ENCODE measurements around the gene NBR1. TPM values are rescaled to one million over a fixed set of nuclear protein-coding genes. Genes with fewer than 3 reads are reported as not detected.
"Not testable (repeated sequence)": the region's sequence is repeated elsewhere in the genome, so short reads cannot be mapped to it uniquely, and the experiment has no call there.

Gene NBR1
- total RNA-seq: 10 to 100 TPM; 93.7 to 99.1 TPM
- polyA plus RNA-seq: 10 to 100 TPM; 52.3 to 55.4 TPM
- long read RNA-seq, donor 1, partial matches to known transcripts: 62 of 96 reads
- long read RNA-seq, donor 1, other reads (novel, unspliced or antisense): 34 of 96 reads
- long read RNA-seq, donor 2, partial matches to known transcripts: 32 of 57 reads
- long read RNA-seq, donor 2, other reads (novel, unspliced or antisense): 25 of 57 reads

DNA sequence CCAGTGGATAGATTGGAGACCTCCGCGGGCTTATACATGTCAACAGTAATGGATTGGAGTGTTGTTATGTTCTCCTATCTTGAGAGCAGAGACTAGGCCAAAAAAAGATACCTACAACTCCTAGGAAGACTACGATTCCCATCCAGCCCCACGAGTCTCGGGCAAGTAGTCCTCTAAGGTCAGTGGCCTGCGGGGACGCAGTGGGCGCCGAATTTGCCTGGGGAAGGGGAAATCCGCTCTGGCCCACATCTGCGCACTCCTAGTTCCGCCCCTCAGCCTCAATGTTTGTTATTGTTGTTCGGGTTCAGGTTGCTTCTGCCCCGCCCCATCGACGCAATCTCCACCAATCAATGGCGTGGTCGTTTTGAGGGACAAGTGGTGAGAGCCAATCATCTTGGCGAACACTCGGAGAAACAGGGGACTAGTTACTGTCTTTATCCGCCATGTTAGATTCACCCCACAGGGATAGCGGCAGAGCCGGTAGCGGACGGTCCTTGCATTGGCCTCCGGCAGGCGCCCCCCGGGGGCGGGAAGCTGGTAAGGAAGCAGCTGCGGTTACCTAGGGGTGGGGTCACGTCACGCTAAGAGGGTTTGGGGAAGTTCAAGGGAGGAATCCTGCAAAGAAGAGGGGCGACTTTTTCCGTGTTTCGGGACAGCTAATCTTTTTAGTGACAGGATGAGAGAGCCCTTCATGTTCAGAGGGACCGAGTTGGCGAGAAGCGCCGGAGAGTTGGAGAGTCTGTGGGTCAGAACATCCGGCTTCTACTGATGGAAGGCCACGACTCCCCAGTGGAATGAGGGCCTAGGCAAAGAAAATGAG, at the start of gene NBR1:
Gene NBR1, plus strand, starts transcription at position 449 of the 820 bp plus-strand sequence. CDS start 4,586 bp downstream, outside the sequence.
- intact Hi-C loops (cut with DNase I): loop anchor here (2.0 to 10.0 kb wide), 7 partner anchors 44 to 184 kb away; partner anchors contain the start of genes BRCA1 (in 2 of the 2) and VAT1 (in 2 of the 2)
- Histone ChIP-seq H3K9me3 (ENCODE audit: control insufficient read depth, low read length) (no peaks in the 10 kb centered on the region), H3K27ac (ENCODE audit: low read depth in 1 of 2, low read length in 2 of 2) (peak within 1 kb of the TSS; percentile 96 to 97), H3K4me1 (ENCODE audit: control insufficient read depth in 1 of 2, insufficient read depth in 2 of 2, low read length in 2 of 2) (no peaks in the 10 kb centered on the region), H3K36me3 (ENCODE audit: control insufficient read depth in 1 of 2, insufficient read depth in 2 of 2, low read length in 1 of 2) (no peaks in the 10 kb centered on the region), H3K4me3 (ENCODE audit: low read length in 2 of 2) (peak within 1 kb of the TSS; percentile 79 to 85), H3K27me3 (ENCODE audit: control insufficient read depth in 1 of 2, insufficient read depth in 2 of 2, low read length in 1 of 2) (no peaks in the 10 kb centered on the region)
- ATAC-seq (ENCODE audit: low FRiP score): peak; percentile 94
- peak; percentile 94 to 96 for DNase-seq
- 0% methylated on average over 41 of the region's 41 CpGs for WGBS, 2 donors

DNA sequence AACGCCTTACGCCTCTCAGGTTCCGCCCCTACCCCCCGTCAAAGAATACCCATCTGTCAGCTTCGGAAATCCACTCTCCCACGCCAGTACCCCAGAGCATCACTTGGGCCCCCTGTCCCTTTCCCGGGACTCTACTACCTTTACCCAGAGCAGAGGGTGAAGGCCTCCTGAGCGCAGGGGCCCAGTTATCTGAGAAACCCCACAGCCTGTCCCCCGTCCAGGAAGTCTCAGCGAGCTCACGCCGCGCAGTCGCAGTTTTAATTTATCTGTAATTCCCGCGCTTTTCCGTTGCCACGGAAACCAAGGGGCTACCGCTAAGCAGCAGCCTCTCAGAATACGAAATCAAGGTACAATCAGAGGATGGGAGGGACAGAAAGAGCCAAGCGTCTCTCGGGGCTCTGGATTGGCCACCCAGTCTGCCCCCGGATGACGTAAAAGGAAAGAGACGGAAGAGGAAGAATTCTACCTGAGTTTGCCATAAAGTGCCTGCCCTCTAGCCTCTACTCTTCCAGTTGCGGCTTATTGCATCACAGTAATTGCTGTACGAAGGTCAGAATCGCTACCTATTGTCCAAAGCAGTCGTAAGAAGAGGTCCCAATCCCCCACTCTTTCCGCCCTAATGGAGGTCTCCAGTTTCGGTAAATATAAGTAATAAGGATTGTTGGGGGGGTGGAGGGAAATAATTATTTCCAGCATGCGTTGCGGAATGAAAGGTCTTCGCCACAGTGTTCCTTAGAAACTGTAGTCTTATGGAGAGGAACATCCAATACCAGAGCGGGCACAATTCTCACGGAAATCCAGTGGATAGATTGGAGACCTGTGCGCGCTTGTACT, 45.7 kb upstream of the NBR1 start, which contains the start of gene BRCA1:
Gene BRCA1, minus strand, starts transcription at position 232 of the 834 bp plus-strand sequence. CDS start 1,268 bp downstream, outside the sequence.
- Histone ChIP-seq H3K4me3 (ENCODE audit: low read length in 2 of 2) (peak within 1 kb of the TSS; percentile 67 to 75), H3K27me3 (ENCODE audit: control insufficient read depth in 1 of 2, insufficient read depth in 2 of 2, low read length in 1 of 2) (no peaks in the 10 kb centered on the region), H3K4me1 (ENCODE audit: control insufficient read depth in 1 of 2, insufficient read depth in 2 of 2, low read length in 2 of 2) (no peaks in the 10 kb centered on the region), H3K9me3 (ENCODE audit: control insufficient read depth, low read length) (no peaks in the 10 kb centered on the region), H3K36me3 (ENCODE audit: control insufficient read depth in 1 of 2, insufficient read depth in 2 of 2, low read length in 1 of 2) (no peaks in the 10 kb centered on the region), H3K27ac (ENCODE audit: low read depth in 1 of 2, low read length in 2 of 2) (peak within 1 kb of the TSS in 1 of 2 donors; percentile 72)
- ATAC-seq (ENCODE audit: low FRiP score) (peak; percentile 98), DNase-seq (peak; percentile 94 to 95)
- intact Hi-C loops (cut with DNase I): loop anchor here (2.0 to 5.0 kb wide), 4 partner anchors 45 to 101 kb away; partner anchors contain the start of genes NBR1 (in 2 of the 2) and RND2 (in 2 of the 2)
- WGBS, 2 donors: 3% methylated on average over 38 of the region's 38 CpGs

DNA sequence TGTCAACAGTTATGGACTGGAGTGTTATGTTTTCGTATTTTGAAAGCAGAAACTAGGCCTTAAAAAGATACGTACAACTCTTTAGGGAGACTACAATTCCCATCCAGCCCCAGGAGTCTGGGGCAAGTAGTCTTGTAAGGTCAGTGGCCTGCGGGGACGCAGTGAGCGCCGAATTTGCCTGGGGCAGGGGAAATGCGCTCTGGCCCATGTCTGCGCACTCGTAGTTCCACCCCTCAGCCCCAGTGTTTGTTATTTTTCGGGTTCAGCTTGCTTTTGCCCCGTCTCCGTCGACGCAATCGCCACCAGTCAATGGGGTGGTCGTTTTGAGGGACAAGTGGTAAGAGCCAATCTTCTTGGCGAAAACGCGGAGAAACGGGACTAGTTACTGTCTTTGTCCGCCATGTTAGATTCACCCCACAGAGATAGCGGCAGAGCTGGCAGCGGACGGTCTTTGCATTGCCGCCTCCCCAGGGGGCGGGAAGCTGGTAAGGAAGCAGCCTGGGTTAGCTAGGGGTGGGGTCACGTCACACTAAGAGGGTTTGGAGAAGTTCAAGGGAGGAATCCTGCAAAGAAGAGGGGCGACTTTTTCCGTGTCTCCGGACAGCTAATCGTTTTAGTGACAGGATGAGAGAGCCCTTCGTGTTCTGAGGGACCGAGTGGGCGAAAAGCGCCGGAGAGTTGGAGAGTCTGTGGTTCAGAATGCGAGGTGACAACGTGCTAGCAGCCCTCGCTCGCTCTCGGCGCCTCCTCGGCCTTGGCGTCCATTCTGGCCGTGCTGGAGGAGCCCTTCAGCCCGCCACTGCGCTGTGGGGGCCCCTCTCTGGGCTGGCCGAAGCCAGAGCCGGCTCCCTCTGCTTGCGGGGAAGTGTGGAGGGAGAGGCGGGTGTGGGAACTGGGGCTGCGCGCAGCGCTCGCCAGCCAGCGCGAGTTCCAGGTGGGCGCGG, 44.8 kb upstream of the NBR1 start:
- H3K9me3 ChIP-seq (ENCODE audit: control insufficient read depth, low read length): no peaks in the 10 kb centered on the region
- peak in 1 of 2 donors; percentile 74 for DNase-seq
- peak overlapping the region in 1 of 2 donors; percentile 72 for H3K27ac ChIP-seq (ENCODE audit: low read depth in 1 of 2, low read length in 2 of 2)
- no peaks in the 10 kb centered on the region for H3K27me3 ChIP-seq (ENCODE audit: control insufficient read depth in 1 of 2, insufficient read depth in 2 of 2, low read length in 1 of 2)
- intact Hi-C loops (cut with DNase I): loop anchor here (2.0 to 5.0 kb wide), 4 partner anchors 45 to 101 kb away; partner anchors contain the start of genes NBR1 (in 2 of the 2) and RND2 (in 2 of the 2)
- no peaks in the 10 kb centered on the region for H3K4me1 ChIP-seq (ENCODE audit: control insufficient read depth in 1 of 2, insufficient read depth in 2 of 2, low read length in 2 of 2)
- H3K36me3 ChIP-seq (ENCODE audit: control insufficient read depth in 1 of 2, insufficient read depth in 2 of 2, low read length in 1 of 2): no peaks in the 10 kb centered on the region
- WGBS, 2 donors: 81 to 83% methylated on average over 56 to 59 of the region's 59 CpGs
- no peak for ATAC-seq (ENCODE audit: low FRiP score)
- H3K4me3 ChIP-seq (ENCODE audit: low read length in 2 of 2): peak overlapping the region; percentile 67 to 75

- DNase-seq: no peak
- Histone ChIP-seq H3K27me3 (ENCODE audit: control insufficient read depth in 1 of 2, insufficient read depth in 2 of 2, low read length in 1 of 2) (no peaks in the 10 kb centered on the region), H3K36me3 (ENCODE audit: control insufficient read depth in 1 of 2, insufficient read depth in 2 of 2, low read length in 1 of 2) (no peaks in the 10 kb centered on the region), H3K4me1 (ENCODE audit: control insufficient read depth in 1 of 2, insufficient read depth in 2 of 2, low read length in 2 of 2) (no peaks in the 10 kb centered on the region), H3K9me3 (ENCODE audit: control insufficient read depth, low read length) (no peaks in the 10 kb centered on the region), H3K27ac (ENCODE audit: low read depth in 1 of 2, low read length in 2 of 2) (no peak overlapping the region), H3K4me3 (ENCODE audit: low read length in 2 of 2) (no peak overlapping the region)
- no peak for ATAC-seq (ENCODE audit: low FRiP score)
- intact Hi-C loops (cut with DNase I): loop anchor here in 1 of 2 donors (5.0 kb wide), 2 partner anchors 45 to 100 kb away; partner anchors contain the start of genes NBR1 and RND2
- 97% methylated on average over 16 to 24 of the region's 24 CpGs for WGBS, 2 donors
Observed at GRCh38 chr17:43126911-43127290, 44.1 kb upstream of the NBR1 start.

- not testable (repeated sequence) for DNase-seq; H3K27ac ChIP-seq (ENCODE audit: low read depth in 1 of 2, low read length in 2 of 2); ATAC-seq (ENCODE audit: low FRiP score); H3K4me1 ChIP-seq (ENCODE audit: control insufficient read depth in 1 of 2, insufficient read depth in 2 of 2, low read length in 2 of 2); H3K27me3 ChIP-seq (ENCODE audit: control insufficient read depth in 1 of 2, insufficient read depth in 2 of 2, low read length in 1 of 2); H3K4me3 ChIP-seq (ENCODE audit: low read length in 2 of 2); H3K9me3 ChIP-seq (ENCODE audit: control insufficient read depth, low read length); H3K36me3 ChIP-seq (ENCODE audit: control insufficient read depth in 1 of 2, insufficient read depth in 2 of 2, low read length in 1 of 2)
- WGBS, 2 donors: 91% methylated on average over 6 of the region's 6 CpGs
- intact Hi-C loops (cut with DNase I): loop anchor here in 1 of 2 donors (5.0 kb wide), 2 partner anchors 45 to 100 kb away; partner anchors contain the start of genes NBR1 and RND2
Observed at GRCh38 chr17:43127333-43127876, 43.6 kb upstream of the NBR1 start.

- Histone ChIP-seq H3K4me3 (ENCODE audit: low read length in 2 of 2) (no peak overlapping the region), H3K36me3 (ENCODE audit: control insufficient read depth in 1 of 2, insufficient read depth in 2 of 2, low read length in 1 of 2) (no peaks in the 10 kb centered on the region), H3K9me3 (ENCODE audit: control insufficient read depth, low read length) (no peaks in the 10 kb centered on the region), H3K4me1 (ENCODE audit: control insufficient read depth in 1 of 2, insufficient read depth in 2 of 2, low read length in 2 of 2) (no peaks in the 10 kb centered on the region), H3K27me3 (ENCODE audit: control insufficient read depth in 1 of 2, insufficient read depth in 2 of 2, low read length in 1 of 2) (no peaks in the 10 kb centered on the region), H3K27ac (ENCODE audit: low read depth in 1 of 2, low read length in 2 of 2) (no peak overlapping the region)
- intact Hi-C loops (cut with DNase I): loop anchor here in 1 of 2 donors (5.0 kb wide), 2 partner anchors 43 to 102 kb away; partner anchors contain the start of genes NBR1 and RND2
- ATAC-seq (ENCODE audit: low FRiP score): no peak
- DNase-seq: no peak
- 26 to 50% methylated on average over 11 of the region's 11 CpGs for WGBS, 2 donors
Observed at GRCh38 chr17:43129671-43130010, 41.4 kb upstream of the NBR1 start.

DNA sequence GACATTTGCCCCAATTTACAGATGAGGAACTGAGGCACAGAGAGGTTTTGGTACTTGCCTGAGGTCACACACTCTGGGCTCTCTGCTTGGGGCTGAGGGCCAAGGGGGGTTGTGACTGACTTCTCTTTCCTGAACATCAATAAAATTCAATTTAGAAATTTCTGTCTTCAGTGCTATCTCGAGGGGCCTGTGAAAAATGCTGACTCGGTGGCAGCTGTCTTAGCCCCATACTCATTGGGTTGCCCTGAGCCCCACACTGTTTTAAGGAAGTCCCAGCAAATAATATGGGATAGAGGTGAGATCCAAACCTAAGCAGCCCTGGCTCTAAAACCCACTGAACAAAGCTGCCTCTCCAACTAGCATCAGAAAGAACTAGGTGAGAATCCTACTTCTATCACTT, 38.9 kb upstream of the NBR1 start:
- ATAC-seq (ENCODE audit: low FRiP score) (no peak), DNase-seq (peak in 1 of 2 donors; percentile 25)
- H3K27ac ChIP-seq (ENCODE audit: low read depth in 1 of 2, low read length in 2 of 2): no peak overlapping the region
- no peaks in the 10 kb centered on the region for H3K36me3 ChIP-seq (ENCODE audit: control insufficient read depth in 1 of 2, insufficient read depth in 2 of 2, low read length in 1 of 2)
- intact Hi-C loops (cut with DNase I): no loop called here
- 73 to 80% methylated on average over 2 of the region's 2 CpGs for WGBS, 2 donors
- H3K27me3 ChIP-seq (ENCODE audit: control insufficient read depth in 1 of 2, insufficient read depth in 2 of 2, low read length in 1 of 2): no peaks in the 10 kb centered on the region
- no peaks in the 10 kb centered on the region for H3K4me1 ChIP-seq (ENCODE audit: control insufficient read depth in 1 of 2, insufficient read depth in 2 of 2, low read length in 2 of 2)
- no peak overlapping the region for H3K4me3 ChIP-seq (ENCODE audit: low read length in 2 of 2)
- no peaks in the 10 kb centered on the region for H3K9me3 ChIP-seq (ENCODE audit: control insufficient read depth, low read length)
